ENCODE results near the gene TRPM8.

DNA sequence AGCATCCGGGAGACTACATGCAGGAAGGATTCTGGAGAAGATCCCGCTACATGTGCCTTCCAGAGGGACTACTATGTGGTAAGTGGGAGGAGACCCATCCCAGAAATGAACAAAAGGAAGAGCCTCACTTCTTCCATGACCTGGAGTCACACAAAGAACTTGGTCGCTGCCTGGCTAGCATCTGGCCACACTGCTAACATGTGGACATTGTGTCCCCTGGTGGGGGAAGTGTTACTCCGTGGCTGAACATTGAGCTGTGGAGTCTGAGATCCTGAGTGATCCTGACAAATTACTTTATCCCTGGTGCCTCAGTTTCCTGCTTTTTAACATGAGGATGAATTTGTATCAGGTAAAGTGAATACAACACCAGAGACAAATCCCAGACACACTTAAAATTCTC, 141.7 kb downstream of the TRPM8 start:
- TF ChIP-seq, protein P1, sequence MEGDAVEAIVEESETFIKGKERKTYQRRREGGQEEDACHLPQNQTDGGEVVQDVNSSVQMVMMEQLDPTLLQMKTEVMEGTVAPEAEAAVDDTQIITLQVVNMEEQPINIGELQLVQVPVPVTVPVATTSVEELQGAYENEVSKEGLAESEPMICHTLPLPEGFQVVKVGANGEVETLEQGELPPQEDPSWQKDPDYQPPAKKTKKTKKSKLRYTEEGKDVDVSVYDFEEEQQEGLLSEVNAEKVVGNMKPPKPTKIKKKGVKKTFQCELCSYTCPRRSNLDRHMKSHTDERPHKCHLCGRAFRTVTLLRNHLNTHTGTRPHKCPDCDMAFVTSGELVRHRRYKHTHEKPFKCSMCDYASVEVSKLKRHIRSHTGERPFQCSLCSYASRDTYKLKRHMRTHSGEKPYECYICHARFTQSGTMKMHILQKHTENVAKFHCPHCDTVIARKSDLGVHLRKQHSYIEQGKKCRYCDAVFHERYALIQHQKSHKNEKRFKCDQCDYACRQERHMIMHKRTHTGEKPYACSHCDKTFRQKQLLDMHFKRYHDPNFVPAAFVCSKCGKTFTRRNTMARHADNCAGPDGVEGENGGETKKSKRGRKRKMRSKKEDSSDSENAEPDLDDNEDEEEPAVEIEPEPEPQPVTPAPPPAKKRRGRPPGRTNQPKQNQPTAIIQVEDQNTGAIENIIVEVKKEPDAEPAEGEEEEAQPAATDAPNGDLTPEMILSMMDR (conservative IDR thresholded peaks at IDR 0.05 in 1 of 2, IDR thresholded peaks at IDR 0.05 in 1 of 2; ENCODE audit: low read depth in 1 of 2, low read length in 2 of 2) = no peak
- no peak for TF ChIP-seq EZH2 (IDR thresholded peaks at IDR 0.05; ENCODE audit: low read length, missing control alignments)
